ENCODE measurements around the gene ZNF350.
"Not testable (repeated sequence)": the region's sequence is repeated elsewhere in the genome, so short reads cannot be mapped to it uniquely, and the experiment has no call there.

ZNF350 gene

DNA sequence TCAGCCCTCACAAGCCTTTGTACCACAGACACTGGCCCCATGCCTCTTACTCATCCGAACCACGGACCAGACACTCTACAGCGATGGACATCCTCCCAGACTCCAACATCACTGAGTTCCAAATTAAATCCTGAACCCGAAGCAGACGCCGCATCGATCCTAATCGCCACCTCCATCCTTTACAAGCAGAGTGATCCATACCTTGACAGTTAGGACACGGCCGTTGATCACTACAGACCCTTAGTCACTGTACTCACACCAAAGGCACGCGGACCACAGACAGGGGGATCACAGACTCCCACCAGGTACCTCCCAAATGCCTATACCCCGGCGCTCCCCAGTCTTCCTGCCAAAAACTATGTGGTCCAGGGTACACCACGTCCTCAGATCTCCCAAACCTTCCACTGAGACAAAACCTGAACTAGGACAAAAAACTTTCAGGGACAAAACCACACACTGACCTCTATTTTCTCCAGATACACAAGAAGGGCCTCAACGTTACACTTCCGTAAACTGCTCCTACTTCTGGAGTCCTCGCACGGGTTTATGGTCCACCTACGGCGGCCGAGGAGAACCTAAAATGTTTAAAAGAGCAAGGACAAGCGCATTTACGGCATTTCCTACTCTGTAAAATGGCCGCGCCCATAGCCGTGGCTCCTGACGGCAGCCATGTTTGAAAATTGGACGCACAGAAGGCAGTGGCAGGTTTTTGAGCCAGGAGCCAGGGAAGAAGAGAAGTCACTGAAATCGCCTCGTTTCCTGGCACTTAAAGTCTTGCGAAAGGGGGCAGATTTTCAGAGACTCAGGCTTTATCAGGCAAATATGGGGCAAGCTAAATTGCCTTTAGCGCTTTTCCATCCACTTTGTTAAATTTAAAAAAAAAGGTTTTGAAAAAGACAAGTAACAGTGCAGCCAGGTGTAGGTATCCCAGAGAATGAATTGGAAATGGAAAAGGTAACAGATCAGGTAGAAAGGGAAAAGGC is at the start of gene ZNF350:
Gene ZNF350, minus strand, starts transcription at position 532 of the 983 bp plus-strand sequence. CDS start 12,480 bp downstream, outside the sequence.
- DNase-seq = peak; percentile 98

DNA sequence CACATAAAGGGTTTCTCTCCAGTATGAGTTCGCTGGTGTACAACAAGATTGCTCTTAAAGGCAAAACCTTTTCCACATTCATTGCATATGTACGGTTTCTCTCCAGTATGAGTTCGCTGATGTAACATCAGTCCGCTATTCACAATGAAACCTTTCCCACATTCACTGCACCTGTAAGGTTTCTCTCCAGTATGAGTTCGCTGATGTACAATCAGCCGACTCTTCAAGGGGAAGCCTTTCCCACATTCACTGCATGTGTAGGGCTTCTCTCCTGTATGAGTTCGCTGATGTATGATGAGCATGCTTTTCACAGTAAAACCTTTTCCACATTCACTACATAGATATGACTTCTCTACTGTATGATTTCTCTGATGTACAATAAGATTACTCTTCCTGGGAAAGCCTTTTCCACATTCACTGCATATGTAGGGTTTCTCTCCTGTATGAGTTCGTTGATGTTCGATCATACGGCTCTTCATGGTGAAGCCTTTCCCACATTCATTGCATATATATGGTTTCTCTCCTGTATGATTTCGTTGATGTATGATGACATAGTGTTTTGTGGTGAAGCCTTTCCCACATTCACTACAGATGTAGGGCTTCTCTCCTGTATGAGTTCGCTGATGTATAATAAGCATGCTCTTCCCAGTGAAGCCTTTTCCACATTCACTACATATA is 47.5 kb upstream of the ZNF350 start:
- DNase-seq = no peak

DNA sequence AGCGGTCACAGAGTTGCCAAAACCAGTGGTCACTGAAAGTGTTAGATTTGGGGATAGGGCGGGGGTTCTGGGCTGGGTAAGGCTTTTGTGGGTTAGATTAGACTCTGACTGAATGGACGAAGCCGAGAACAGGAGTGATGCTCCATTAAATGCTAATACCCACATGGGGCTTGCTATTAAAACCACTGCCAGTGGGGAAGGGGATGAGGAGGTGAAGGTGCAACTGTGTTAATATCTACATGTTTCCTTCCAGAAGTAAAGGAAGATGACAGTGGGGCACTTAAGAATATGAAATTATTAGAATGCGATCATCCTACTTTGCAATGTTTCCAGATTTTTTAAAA is 42.1 kb upstream of the ZNF350 start:
- DNase-seq = no peak

DNA sequence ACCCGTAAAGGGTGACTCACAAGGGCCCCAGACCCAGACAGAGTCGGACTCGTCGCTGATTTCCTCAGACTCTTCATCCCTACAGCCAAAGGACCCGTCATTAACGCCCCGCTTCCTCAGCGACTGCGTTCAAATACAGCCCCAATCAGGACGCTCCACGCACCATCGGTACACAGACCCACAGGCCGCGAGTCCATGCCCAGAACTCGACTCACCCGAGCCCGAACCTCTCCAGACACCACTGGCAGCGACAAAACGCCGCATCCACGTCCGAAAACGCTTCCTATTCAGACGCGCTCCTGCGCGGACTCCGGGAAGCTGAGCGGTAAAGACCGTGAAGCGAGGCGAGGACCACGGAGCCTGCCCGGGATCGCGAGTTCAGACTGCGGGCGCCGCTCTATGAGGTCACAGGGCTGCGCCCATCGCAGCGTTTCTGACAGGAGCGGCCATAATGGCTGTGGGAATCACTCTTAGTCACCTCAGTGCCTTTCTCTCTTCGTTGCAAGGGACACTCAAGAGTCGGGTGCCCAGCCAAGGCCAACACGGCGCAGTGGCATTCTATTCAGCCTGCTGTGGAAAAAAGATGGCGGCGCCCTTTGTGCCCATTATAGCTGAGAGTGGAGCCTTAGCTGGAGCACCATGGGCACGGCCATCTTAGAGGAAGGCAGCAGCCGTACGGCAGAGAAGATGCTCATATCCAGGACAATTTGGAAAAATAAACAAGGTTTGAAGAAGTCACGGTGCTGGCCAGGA is 41.6 kb upstream of the ZNF350 start, which contains the start of gene ZNF614:
Gene ZNF614, minus strand, starts transcription at position 353 of the 753 bp plus-strand sequence. CDS start 2,634 bp downstream, outside the sequence.
- DNase-seq = peak; percentile 93

DNA sequence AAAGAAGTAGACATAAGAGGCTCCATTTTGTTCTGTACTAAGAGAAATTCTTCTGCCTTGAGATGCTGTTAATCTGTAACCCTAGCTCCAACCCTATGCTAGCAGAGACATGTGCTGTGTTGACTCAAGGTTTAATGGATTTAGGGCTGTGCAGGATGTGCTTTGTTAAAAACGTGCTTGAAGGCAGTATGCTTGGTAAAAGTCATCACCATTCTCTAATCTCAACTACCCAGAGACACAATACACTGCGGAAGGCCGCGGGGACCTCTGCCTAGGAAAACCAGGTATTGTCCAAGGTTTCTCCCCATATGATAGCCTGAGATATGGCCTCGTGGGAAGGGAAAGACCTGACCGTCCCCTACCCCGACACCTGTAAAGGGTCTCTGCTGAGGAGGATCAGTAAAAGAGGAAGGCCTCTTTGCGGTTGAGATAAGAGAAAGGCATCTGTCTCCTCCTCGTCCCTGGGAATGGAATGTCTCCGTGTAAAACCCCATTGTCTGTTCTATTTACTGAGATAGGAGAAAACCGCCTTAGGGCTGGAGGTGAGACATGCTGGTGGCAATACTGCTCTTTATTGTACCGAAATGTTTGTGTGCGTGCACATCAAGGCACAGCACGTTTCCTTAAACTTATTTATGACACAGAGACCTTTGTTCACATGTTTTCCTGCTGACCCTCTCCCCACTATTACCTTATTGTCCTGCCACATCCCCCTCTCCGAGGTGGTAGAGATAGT is 39.8 kb upstream of the ZNF350 start:
- not testable (repeated sequence) for DNase-seq

DNA sequence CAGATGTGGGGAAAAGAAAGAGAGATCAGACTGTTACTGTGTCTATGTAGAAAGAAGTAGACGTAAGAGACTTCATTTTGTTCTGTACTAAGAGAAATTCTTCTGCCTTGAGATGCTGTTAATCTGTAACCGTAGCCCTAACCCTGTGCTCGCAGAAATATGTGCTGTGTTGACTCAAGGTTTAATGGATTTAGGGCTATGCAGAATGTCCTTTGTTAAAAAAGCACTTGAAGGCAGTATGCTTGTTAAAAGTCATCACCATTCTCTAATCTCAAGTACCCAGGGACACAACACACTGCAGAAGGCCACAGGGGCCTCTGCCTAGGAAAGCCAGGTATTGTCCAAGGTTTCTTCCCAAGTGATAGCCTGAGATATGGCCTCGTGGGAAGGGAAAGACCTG is 37.8 kb upstream of the ZNF350 start:
- not testable (repeated sequence) for DNase-seq

DNA sequence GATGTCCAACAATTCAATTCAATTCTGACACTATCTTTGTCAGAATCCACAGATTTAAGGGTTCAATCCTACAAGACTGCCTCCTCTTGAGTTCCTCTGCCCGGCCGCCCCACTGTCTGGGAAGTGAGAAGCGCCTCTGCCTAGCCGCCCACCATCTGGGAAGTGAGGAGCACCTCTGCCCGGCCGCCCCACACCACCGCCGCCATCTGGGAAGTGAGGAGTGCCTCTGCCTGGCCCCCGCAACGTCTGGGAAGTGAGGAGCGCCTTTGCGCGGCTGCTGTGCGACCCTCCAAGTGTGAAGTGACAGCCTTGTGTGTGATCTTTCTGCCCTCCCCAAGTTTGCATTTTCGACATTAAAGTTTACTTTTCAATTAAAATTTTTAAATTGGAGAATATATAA is 35.6 kb upstream of the ZNF350 start:
- no peak for DNase-seq

DNA sequence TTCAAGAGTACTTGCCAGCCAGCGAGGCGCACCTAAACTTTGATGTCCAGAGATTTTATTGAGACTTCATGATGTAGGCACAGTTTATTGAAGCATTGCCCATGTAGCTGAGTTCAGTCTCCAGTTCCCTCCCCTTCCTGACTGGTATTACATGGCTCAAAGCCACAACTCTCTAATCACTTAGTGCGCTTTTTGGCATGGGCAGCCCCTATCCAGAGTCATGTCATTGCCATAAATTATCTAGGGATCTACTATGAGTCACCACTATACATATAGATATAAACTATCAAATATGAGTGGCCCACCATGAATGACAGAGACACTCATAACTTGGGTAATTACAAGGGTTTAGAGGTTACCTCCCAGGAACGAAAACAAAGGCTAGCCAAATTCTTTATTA is 33.9 kb upstream of the ZNF350 start:
- no peak for DNase-seq

DNA sequence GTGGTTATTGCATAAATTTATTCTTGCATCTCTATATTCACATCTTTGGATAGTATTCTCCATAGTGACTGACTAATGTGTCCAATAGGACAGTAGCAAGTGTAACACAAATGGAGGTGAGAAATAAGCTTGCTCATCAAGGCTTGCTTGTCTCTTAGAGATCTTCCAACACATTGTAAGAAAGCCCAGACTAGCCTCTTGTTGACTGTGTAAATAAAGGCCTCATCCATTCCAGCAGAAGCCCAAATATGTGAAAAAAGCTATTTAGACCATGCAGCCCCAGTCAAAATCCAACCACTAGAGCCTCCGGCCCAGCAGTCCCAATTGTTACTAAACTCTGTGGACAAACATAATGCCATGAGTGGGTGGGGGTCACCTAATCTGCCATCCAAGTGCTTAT is 24.0 kb upstream of the ZNF350 start:
- no peak for DNase-seq

DNA sequence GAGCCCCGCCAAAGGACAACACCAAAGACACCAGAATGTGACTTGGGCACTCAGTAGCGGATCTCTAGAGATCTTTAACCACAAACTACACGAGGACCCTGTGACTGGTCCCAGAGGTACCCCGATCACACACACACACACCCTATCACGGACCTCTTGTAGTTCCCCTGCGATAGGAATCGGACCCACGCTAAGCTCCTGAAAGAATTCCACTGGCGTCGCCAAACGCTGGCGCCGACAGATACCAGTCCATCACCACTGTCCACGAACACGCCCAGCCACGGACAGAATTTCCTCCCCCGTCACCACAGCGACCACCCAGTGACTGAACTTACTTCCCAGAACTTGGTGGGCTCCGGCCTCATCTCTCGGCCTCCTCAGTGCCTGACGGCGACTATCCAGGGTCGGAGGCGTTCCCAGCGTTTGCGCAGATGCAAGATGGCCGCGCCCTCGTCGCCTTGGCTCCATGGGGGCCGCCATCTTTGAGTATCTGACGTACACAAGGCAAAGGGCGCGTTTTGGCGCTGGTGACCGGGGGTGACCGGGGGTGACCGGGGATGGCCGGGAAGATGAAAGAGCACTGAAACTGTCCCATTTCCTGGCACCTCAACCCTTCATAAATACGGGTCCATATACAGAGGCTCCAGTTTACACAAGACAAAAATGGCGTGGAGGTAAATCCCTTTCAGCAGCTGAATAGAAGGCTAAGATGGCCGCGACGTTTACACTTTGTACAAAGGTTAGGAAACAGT is 21.3 kb upstream of the ZNF350 start, which contains the start of gene ZNF615:
Gene ZNF615, minus strand, starts transcription at position 406 of the 752 bp plus-strand sequence. CDS start 4,500 bp downstream, outside the sequence.
- DNase-seq = peak; percentile 95

DNA sequence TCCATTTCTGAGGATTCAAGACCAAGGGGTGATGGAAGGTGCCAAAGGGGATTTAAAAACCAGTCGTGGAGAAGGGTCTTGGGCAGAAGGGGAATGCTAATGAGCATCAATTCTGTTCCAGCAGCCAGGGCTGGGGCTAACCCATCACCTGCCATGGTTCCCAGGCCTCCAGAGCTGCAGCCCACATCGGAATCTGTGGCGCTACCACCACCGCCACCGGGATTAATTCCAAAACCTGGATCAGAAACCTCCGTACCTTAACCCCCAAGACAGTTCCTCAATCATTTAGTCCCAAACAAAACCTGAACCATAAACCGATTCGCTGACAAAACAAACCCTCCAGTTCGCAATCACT is 20.8 kb upstream of the ZNF350 start:
- DNase-seq = no peak

DNA sequence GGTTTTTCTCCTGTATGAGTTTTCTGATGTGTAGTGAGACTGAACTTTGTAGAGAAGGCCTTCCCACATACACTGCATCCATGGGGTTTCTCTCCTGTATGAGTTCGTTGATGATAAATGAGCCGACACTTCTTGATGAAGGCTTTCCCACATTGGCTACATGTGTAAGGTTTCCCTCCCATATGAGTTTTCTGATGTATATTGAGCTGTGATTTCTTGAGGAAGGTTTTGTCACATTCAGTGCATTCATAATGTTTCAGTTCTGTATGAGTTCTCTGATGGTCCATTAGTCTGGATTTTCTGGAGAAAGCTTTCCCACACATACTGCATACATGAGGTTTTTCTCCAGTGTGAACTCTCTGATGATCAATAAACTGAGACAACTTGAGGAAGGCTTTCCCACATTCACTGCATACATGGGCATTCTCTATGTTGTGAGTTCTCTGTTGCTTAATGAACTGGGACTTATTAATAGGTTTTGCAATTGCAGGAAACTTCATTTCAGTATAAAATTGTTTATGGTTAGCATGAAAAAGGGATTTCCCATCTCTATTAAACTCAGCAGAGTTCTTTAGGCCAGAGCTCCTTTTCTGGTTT is 7.5 kb upstream of the ZNF350 start:
- peak; percentile 16 for DNase-seq

DNA sequence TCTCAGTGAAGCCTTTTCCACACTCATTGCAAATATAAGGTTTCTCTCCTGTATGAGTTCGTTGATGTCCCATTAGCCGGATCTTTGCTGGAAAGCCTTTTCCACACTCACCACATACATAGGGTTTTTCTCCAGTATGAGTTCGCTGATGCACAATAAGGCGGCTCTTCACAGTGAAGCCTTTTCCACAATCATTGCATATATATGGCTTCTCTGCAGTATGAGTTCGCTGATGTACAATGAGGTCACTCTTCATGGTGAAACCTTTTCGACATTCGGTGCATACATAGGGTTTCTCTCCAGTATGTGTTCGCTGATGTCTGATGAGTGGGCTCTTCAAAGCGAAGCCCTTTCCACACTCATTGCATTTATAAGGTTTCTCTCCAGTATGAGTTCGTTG is 6.8 kb upstream of the ZNF350 start:
- no peak for DNase-seq

DNA sequence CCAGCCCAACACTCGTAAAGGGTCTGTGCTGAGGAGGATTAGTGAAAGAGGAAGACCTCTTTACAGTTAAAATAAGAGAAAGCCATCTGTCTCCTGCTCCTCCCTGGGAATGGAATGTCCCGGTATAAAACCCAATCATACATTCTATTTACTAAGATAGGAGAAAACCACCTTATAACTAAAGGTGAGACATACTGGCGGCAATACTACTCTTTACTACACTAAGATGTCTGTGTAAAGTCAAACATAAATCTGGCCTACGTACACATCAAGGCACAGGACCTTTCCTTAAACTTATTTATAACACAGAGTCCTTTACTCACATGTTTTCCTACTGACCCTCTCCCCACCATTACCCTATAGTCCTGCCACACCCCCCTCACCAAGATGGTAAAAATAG is 3.3 kb downstream of the ZNF350 start:
- DNase-seq = no peak

DNA sequence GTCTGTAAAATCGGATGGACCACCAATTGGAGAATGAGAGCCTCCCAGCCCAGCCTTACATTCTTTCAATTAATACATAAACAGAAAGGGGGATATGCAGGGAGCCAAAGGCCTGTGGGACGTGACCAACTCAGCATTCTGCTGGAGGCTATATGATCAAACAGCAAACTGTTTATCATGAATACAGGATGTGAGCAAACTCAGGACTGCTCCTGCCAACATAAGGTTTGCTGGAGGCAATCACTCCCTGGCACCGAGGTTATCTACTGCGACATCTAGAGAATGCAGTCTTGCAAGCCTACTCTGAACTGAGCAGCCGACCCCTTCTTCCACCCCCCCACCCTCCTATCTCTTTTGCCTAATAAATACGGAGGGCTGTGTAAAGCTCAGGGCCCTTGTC is 5.7 kb downstream of the ZNF350 start:
- not testable (repeated sequence) for DNase-seq

DNA sequence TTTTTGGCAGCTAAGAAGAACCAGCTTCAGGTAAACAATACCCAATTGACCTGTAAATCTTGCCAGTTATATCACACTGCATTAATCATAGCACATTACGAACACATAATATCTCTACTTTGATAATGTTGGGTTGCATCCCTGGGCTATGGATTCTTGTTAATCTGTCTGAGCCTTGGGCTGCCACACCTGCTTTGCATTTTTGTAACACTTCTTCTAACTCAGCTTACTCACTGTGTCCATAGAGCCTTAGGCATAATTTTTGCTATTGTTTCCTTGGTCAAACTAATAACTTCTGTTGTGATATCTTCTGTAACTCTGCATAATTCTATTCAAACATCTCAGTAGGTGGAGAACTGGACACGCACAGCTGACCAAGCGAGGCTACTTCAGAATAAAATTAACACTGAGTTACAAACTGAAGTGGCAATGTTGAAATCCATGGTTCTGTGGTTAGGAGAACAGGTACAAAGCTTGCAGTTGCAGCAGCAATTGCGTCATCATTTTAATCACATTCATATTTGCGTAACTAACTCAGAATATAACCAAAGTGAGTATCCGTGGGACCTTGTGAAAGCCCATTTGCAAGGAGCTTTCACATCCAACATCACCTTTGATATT is 6.4 kb downstream of the ZNF350 start:
- peak; percentile 27 for DNase-seq

DNA sequence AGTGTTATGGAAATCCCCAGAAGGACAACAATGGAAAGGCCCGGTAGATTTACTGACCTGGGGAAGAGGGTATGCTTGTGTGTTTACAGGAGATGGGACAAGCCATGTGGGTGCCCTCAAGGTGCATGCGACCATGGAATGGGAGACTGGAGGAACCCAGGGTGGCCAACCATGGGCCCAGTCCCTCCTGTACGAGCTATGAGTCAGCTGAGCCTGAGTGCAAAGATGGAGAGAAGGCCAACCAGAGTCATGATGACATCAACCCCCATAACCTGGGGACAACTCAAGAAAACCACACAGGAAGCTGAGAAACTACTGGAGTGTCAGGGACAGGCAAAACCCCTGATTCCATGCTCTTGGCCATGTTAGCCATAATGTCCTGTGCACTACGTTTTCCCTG is 7.8 kb downstream of the ZNF350 start:
- no peak for DNase-seq

DNA sequence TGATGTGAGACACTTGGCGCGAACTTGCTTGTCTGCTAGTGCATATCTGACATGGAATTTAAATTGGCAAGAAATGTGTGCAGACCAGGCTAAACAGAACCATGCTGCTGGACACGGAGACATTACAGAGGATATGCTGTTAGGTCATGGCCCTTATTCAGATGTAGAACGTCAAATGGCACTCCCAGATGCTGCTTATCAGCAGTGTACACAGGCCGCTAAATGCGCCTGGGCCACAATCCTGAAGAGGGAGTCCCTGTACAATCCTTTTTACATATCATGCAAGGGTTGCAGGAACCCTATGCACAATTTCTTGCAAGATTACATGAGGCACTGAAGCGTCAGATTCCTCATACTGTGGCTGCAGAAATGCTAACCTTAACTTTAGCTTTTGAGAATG is 9.3 kb downstream of the ZNF350 start:
- no peak for DNase-seq

DNA sequence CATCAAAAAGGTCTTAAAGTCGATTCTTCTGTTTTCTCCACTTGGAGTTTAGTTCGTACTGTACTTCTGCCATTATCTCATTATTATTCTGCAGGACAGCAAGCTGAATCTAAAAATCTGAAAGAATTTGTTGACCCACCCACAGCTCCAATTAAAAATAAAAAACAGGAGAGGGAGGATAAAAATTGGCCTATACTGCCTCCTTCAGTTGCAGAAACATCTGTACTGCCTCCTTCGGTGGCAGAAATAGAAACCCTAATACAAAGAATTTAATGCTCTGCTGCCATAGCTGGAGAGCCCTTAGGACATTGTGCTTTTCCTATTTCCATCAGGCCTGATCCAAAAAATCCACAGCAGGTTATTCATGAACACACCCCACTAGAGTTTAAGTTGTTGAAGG is 9.8 kb downstream of the ZNF350 start:
- no peak for DNase-seq

DNA sequence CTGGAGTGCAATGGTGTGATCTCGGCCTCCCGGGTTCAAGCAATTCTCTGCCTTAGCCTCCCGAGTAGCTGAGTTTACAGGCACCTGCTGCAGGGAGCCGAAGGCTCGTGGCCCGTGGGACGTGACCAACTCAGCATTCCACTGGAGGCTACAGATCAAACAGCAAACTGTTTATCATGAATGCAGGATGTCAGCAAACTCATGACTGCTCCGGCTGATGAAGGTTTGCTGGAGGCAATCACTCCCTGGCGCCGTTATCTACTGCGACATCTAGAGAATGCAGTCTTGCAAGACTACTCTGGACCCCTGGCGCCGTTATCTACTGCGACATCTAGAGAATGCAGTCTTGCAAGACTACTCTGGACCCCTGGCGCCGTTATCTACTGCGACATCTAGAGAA is 10.9 kb downstream of the ZNF350 start:
- DNase-seq = not testable (repeated sequence)

DNA sequence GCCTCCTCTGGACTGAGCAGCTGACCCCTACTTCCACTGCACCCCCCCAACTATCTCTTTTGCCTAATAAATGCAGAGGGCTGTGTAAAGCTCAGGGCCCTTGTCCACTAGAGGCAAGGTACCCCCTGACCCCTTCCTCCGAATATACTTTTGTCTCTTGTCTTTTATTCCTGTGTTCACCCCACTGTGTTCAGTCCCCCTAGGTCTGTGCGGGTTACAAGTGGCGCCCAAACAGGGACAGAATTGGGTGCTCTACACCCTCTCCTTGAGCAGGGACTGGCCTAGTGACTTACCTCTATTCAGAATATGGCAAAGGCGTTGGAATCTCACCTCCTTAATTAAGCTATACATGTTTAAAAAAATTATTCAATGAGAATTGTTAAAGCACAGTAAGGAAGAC is 15.0 kb downstream of the ZNF350 start:
- DNase-seq = peak; percentile 23

Data from OCI-M1 (cell line).